GM18511 (cell line): ENCODE results near the gene CLNK.
A peak's percentile ranks its signal among the peaks of the same experiment; 100 is the strongest.

Experiments used
- ATAC-seq: cut with Tn5 transposase; IDR thresholded peaks from one replicate; pipeline ENCODE4 v1.9.1; 2021; ENCODE audit warnings: mild to moderate bottlenecking, moderate library complexity; ENCODE audit not compliant: unreplicated experiment

Gene CLNK

DNA sequence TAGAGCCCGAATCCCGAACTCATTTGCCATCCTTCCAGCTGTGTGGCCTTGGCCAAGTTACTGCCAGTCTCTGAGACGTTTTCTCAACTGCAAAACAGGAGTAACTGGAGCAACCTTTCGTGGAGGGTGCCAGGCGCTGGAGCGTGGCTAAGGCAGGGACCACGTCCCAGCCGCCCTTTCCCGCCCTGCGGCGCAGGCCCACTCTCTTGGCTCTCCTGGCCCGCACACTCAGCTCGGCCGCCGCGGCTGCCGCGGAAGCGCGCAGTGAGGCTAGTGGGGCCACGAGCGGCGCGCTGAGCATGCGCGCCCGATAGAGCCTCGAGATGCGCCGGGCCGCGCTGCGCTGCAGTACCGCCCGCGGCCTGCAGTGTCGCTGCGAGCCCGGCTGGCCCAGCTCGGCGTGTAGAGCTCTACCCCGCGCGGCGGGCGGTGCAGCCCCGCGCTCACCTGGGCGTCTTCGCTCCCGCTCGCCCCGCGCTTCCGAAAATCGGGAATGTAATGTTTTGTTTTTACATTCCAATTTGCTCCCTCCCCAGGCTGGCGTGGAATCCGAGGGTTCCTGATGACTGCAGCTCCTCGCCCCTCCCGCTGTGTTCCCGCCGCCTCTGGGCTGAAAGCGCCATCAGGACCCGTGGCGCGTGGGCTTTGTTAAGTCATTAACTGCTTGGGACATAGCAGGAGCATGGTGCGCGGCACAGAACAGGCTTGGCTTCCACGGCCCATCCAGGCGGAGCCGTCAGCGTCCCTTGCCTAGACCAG, 223.3 kb downstream of the CLNK start:
- ATAC-seq: peak; percentile 69

DNA sequence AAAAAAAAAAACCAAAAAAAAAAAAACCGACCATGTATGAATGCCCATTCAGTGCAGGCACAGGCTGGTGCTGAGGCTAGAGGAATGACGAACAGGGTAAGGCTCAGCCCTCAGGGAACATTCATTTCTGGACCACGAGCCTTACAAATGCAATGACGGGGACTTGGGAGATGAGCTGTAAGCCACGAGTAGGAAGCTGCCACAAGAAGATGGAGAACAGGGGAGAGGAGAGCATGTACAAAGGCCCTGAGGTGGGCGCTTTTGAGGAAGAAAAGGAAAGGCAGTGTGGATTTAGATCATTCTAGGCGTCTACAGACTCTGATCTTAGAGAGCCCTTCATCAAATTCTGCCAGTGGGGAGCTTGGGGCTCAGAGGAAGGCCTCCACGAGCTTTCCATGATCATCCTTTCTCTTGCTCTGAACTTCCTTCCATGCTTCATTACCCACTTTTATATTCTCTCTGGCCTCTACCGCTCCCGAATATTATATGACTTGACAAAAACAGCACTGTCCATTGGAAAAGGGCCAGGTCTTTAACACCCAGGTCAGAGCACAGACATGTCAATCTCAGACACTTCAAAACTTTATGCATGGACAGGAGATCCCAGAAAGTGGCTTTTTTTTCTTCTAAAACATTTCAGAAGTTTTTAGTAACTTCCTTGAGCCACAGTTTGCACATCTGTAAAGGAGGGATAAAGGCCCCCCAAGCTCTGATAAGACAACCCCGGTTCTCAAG, 224.1 kb downstream of the CLNK start:
- no peak for ATAC-seq

DNA sequence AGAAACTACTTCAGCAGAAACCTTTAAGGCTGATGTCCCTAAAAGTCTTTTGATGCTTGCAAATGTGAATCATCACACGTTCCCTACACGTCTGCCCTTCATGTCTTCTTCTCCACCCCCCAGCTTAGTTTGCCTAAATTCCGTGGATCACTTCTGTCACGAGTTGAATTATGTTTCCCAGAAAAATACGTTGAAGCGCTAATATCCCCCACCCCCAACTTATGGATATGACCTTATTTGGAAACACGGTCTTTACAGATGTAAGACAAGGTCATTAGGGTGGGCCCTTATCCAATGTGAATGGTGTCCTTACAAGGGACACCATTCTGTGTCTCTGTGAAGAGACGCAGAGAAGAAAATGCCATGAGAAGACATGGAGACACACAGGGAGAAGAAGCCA, 225.3 kb downstream of the CLNK start:
- no peak for ATAC-seq

- no peak for ATAC-seq
Measured at GRCh38 chr4:10458177-10458576, 226.4 kb downstream of the CLNK start.

DNA sequence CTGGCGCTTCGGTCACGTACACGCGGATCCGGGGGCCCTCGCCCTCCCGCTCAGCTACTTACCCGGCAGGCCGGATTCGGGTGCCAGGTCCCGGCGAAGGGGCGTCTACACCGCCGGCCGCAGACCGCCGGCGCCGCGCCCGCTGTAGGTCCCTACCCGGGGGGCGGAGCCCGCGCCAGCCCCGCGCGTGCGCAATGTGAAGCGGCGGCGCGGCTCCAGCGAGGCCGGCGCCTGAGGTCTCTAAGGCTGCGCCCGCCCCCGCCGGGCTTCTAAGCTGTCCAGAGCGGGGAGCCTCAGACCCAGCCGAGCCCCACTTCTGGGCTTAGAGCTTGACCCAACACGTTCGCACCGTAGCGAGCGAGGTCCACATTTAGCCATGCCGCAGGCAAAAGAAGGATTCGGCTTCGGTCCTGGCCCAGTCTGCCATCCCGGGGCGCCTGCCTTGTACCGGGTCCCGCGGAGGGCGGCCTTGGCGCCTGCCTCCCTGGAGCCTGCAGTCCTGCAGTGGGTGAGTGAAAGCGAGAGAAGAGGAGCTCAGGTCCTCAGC, 227.2 kb downstream of the CLNK start, which contains the start of gene ZNF518B:
ZNF518B (minus strand) TSS at position 172 of the 547 bp plus-strand sequence. CDS start 11,098 bp downstream, outside the sequence.
- peak; percentile 84 for ATAC-seq

GRCh38 chr4:10456595-10457254, 227.8 kb downstream of the CLNK start:
- peak; percentile 68 for ATAC-seq

GRCh38 chr4:10456260-10456594, 228.3 kb downstream of the CLNK start:
- no peak for ATAC-seq

DNA sequence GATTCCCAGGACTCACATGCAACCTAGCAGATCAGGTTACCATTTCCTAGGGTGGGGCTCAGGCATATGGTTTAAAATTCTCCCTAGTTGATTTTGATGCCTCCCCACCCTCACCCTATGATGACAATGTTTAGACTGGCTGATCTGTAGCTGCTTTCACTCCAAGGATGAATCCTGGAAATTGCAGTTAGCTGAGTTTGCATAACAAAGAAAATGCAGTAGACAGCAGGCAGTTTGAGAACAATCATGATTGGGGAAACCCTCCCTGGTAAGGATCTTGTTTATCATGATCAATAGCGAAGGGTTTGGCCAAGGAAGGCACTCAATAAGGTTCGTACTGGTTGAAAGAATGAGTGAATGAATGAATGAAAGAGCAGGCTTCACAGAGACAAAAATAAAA, 229.4 kb downstream of the CLNK start:
- no peak for ATAC-seq

DNA sequence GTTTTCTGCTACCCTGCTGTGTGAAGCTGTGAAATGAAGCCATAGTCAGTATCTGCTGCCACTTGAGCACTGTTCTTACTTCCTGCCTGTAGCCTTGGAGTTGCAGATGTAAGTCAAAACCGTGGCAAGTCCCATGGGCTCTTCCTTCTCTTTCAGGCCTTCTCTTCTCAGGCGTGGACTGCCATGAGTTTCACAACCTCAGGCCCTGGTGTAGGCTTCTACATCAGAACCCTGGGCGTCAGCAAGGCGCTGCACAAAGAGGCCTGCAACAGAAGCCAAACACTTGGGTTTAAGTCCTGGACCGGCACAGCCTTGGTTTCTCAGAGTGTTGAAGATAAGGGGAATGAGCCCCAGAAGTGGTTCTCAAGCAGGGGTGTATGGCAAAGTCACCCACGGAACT, 229.8 kb downstream of the CLNK start:
- ATAC-seq: no peak

GRCh38 chr4:10454121-10454520, 230.4 kb downstream of the CLNK start:
- no peak for ATAC-seq

DNA sequence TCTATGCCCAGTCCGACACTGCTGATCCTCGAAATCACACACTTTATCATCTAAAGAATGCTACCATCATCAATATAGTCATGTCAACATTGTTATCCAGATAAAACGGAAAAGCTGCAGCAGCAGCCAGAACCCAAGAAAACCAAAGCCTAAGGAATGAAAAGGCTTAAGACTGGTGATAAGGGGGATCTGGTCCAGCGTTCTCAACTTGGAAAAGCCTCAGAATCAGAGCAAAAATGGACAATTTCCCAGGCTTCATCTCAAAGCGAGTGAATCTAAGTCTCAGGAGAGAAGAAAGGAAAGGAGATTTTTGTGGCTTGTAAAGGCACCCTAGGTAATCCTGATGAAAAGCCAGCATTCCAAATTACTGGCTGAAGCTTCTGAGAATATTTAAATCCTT, 235.6 kb downstream of the CLNK start:
- ATAC-seq: no peak

DNA sequence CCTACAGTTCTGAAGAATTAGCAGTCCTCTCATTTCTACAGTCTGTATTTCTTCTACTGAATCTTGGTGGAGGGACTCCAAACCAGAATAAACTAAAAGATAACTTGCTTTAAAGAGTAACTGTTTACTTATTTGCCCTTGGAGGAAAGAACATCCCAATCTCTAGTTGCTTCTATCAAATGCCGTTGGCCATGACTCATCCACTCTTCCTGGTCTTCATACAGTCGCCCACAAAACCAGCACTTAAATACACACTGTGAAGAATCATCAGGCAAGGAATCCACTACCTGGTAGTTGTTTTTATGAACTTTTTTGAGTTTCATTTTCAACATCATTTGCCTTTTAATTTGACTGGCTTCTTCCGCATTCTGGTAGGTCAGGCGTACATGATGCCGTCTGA, 241.6 kb downstream of the CLNK start:
- no peak for ATAC-seq

DNA sequence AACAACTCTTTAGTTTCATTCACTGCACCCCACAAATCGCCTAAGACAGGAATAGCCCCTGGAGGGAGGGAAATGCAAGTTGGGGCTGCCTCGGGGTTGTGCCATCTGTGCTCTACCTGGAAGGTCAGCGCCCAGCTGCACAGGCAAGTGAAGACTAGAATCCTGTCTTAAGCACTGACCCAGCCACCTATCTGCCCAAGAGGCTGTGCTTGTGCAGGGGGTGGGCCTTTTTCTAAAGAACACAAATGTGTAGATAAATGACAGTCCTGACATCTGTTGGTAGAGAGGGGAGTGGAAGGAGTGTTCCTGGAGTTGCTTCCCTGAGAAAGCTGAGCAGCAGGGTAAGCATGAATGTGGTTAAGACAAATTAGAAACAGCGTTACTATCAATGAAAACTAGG, 243.1 kb downstream of the CLNK start:
- no peak for ATAC-seq

DNA sequence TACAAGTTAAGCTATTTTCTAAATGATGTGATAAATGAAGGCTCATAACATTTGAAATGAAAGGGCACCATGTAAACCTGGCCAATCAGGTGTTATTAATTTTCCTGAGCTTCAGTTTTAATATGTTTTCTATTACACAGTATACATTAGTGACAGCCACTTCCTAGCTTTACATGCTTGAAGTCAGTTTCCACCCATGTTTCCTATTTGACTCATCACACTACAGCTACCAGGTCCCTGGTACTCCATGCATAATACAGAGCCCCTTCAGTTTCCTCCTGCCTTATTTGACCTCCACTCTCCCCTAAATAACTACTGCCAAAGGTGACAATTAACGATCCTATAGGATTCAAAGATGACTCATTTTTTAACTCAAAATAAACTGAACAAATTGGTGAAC, 245.6 kb downstream of the CLNK start:
- ATAC-seq: no peak

DNA sequence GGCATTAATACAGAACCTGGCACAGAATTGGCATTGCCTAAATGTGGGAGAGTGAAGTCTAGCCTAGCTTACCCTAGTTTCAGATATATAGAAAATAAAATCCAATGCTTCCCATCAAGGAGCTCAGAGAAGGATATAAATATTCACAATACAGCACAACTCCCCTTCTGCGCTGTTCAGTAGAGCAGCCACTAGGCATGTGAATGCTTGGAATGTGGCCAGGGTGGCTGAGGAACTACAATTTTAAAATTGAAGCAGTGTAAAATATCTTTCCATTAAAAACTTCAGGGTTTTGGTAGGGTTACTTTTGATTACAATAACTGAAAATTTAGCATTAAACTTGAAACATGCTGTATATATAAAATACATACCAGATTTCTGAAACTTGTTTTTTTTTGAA, 246.8 kb downstream of the CLNK start:
- ATAC-seq: no peak
